ENCODE data around the gene SEC22C.

Gene SEC22C

DNA sequence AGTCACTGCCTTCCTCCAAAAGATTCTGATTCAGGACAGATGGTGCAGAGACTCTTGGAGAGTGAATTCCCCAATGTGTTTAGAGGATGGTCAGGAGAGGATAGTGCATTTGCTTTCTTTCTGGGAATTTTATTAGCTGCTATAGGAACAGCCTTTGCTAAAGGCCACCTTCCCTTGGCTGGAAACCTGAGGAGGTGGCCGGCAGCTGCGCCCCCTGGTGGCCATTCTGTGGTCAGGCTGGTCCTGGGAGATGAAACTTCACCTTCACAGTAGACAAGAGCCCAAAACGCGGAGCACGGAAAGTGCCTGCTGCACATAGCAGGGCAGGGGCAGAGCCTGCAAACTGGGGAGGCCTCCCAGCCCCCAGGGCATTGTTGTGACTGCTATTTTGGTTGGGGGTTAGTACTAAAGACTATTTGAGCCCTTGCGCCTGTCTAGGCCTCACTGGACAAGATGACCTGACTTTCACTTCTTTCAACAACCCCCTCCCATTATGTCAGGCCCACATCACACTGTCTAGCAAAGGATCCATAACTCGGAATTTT, 34.3 kb downstream of the SEC22C start:
- DNase-seq (ENCODE audit: low spot score): peak; percentile 69
- in situ Hi-C loops (cut with MboI; ENCODE audit: low pct_unique_long_range_greater_than_20kb, low sequenced_read_pairs, unreplicated experiment): no loop called here
- TF ChIP-seq CTCF (IDR thresholded peaks at IDR 0.05; ENCODE audit: extremely low read depth, insufficient read depth, missing control alignments): peak; percentile 96

DNA sequence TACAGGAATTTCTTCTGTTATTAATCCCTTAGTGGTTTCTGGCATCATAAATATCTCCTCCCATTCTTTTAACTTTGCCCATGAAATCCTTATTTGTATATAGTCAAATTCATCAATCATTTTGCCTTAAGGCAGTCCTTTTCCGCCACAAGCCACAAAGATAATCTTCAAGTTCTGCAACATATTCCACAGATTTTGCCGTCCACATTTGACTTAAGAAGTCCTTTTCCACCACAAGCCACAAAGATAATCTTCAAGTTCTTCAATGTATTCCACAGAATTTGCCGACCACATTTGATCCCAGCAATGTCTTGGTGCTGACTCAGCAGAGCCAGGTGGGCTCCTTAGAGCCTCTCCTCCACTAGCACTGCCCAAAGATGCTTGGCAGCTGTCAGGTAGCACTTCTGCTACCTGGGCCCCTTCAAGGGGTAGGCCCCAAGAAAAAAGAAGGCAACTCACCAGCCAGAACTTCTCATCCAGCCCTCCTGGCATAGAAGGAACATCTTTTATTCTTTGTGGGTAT, 35.0 kb downstream of the SEC22C start:
- no peak for DNase-seq (ENCODE audit: low spot score)
- no peak for TF ChIP-seq CTCF (IDR thresholded peaks at IDR 0.05; ENCODE audit: extremely low read depth, insufficient read depth, missing control alignments)
- in situ Hi-C loops (cut with MboI; ENCODE audit: low pct_unique_long_range_greater_than_20kb, low sequenced_read_pairs, unreplicated experiment): no loop called here

- no peak for DNase-seq (ENCODE audit: low spot score)
- in situ Hi-C loops (cut with MboI; ENCODE audit: low pct_unique_long_range_greater_than_20kb, low sequenced_read_pairs, unreplicated experiment): no loop called here
- TF ChIP-seq CTCF (IDR thresholded peaks at IDR 0.05; ENCODE audit: extremely low read depth, insufficient read depth, missing control alignments): no peak
Observed at GRCh38 chr3:42545284-42545900, 36.4 kb downstream of the SEC22C start.

- no peak for TF ChIP-seq CTCF (IDR thresholded peaks at IDR 0.05; ENCODE audit: extremely low read depth, insufficient read depth, missing control alignments)
- in situ Hi-C loops (cut with MboI; ENCODE audit: low pct_unique_long_range_greater_than_20kb, low sequenced_read_pairs, unreplicated experiment): no loop called here
- no peak for DNase-seq (ENCODE audit: low spot score)
Observed at GRCh38 chr3:42544492-42545283, 37.1 kb downstream of the SEC22C start.

- DNase-seq (ENCODE audit: low spot score): no peak
- no peak for TF ChIP-seq CTCF (IDR thresholded peaks at IDR 0.05; ENCODE audit: extremely low read depth, insufficient read depth, missing control alignments)
- in situ Hi-C loops (cut with MboI; ENCODE audit: low pct_unique_long_range_greater_than_20kb, low sequenced_read_pairs, unreplicated experiment): no loop called here
Observed at GRCh38 chr3:42541079-42541478, 40.7 kb downstream of the SEC22C start.

DNA sequence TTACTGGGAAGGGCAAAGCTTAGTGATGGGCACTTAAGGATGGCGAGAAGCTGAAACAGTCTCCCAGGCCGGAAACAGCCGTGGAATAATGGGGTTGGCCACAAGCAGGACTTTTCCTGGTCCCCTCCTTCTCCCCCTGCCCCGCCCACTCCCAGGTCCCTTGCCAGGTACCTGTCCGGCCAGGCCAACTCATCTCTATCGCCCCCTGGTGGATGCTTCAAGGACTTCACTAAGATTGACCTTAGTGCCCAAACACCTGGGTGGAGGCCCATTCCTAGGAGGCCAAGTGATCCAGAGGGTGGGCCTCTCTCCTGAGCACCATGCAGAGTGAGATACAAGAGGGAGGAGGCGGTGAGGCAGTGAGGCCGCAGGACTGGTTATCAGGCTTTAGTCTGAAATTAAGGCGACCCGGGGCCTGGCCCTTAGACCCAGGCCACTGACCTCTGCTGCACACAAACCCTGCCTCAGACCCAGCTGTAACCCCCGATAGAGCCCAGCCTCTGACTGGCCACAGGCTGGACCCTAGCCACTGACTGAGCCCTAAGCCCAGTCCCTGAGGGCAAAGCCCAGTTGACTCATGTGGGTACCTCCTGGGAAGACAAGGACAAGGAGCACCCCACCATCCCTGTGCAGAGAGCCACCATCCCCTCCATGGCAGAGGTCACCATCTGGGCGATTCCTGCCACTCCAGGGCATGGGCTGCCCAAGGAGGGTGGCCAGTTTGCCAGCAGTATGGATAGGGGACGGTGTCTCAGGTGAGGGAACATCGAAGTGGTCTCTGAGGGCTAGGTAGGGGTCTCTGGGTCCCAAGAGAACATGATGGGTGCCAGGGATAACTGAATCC, 41.7 kb downstream of the SEC22C start:
- DNase-seq (ENCODE audit: low spot score): peak; percentile 85
- in situ Hi-C loops (cut with MboI; ENCODE audit: low pct_unique_long_range_greater_than_20kb, low sequenced_read_pairs, unreplicated experiment): loop anchor here (10.0 kb wide), 1 partner anchor 305 kb away; no protein-coding TSS in a partner anchor
- TF ChIP-seq CTCF (IDR thresholded peaks at IDR 0.05; ENCODE audit: extremely low read depth, insufficient read depth, missing control alignments): peak; percentile 85
